ENCODE data around the gene TRIM59.
A peak's percentile ranks its signal among the peaks of the same experiment; 100 is the strongest.

Gene TRIM59

GRCh38 chr3:160458151-160458550, 8.6 kb upstream of the TRIM59 start:
- H3K27ac ChIP-seq, result no peak overlapping the region
- TF ChIP-seq CTCF (conservative IDR thresholded peaks at IDR 0.05), result no peak

- H3K27ac ChIP-seq, result no peak overlapping the region
- TF ChIP-seq CTCF (conservative IDR thresholded peaks at IDR 0.05), result no peak
Observed at GRCh38 chr3:160455846-160456245, 6.3 kb upstream of the TRIM59 start.

- TF ChIP-seq CTCF (conservative IDR thresholded peaks at IDR 0.05), result no peak
- no peak overlapping the region; the same call in 1 of the 2 replicates for H3K27ac ChIP-seq
Observed at GRCh38 chr3:160454995-160455394, 5.4 kb upstream of the TRIM59 start.

- peak overlapping the region; percentile 88; the same call in 1 of the 2 replicates for H3K27ac ChIP-seq
Observed at GRCh38 chr3:160452251-160452650, 2.7 kb upstream of the TRIM59 start.

GRCh38 chr3:160451602-160452001, 2.0 kb upstream of the TRIM59 start:
- TF ChIP-seq CTCF (conservative IDR thresholded peaks at IDR 0.05), result no peak
- H3K27ac ChIP-seq, result peak overlapping the region; percentile 88

- no peak for TF ChIP-seq CTCF (conservative IDR thresholded peaks at IDR 0.05)
- H3K27ac ChIP-seq, result peak overlapping the region; percentile 88
Observed at GRCh38 chr3:160450846-160451245, 1.3 kb upstream of the TRIM59 start.

GRCh38 chr3:160448845-160449635, 546 bp downstream of the TRIM59 start:
- no peak for TF ChIP-seq CTCF (conservative IDR thresholded peaks at IDR 0.05)
- H3K27ac ChIP-seq, result peak overlapping the region; percentile 88

GRCh38 chr3:160447544-160447943, 2.0 kb downstream of the TRIM59 start:
- no peak for TF ChIP-seq CTCF (conservative IDR thresholded peaks at IDR 0.05)
- peak overlapping the region; percentile 88; the same call in 1 of the 2 replicates for H3K27ac ChIP-seq
